Measurements from ENCODE around the gene EPHX1.

EPHX1 gene

GRCh38 chr1:225809842-225810578 is at the start of gene EPHX1:
Gene EPHX1 (plus strand): TSS chr1:225810124. CDS start chr1:225828730, 18,606 bp downstream.
- DNase-seq = peak; percentile 84

GRCh38 chr1:225760531-225760930 is 49.4 kb upstream of the EPHX1 start:
- no peak for DNase-seq

- DNase-seq = peak; percentile 56
Observed at GRCh38 chr1:225761395-225761794, 48.5 kb upstream of the EPHX1 start.

GRCh38 chr1:225762002-225762441 is 47.9 kb upstream of the EPHX1 start:
- peak; percentile 30 for DNase-seq

GRCh38 chr1:225762444-225762843 is 47.5 kb upstream of the EPHX1 start:
- DNase-seq = peak; percentile 71

GRCh38 chr1:225763716-225764548 is 46.0 kb upstream of the EPHX1 start:
- peak; percentile 55 for DNase-seq

- DNase-seq = no peak
Observed at GRCh38 chr1:225765982-225766674, 43.8 kb upstream of the EPHX1 start.

GRCh38 chr1:225766967-225767633 is 42.8 kb upstream of the EPHX1 start:
- DNase-seq = peak; percentile 94

- peak; percentile 60 for DNase-seq
Observed at GRCh38 chr1:225767634-225768540, 42.0 kb upstream of the EPHX1 start.

GRCh38 chr1:225768662-225769426 is 41.1 kb upstream of the EPHX1 start:
- no peak for DNase-seq

GRCh38 chr1:225769687-225770086 is 40.2 kb upstream of the EPHX1 start:
- DNase-seq = peak; percentile 32

- DNase-seq = no peak
Observed at GRCh38 chr1:225770561-225771248, 39.2 kb upstream of the EPHX1 start.

- no peak for DNase-seq
Observed at GRCh38 chr1:225771661-225772322, 38.1 kb upstream of the EPHX1 start.

GRCh38 chr1:225772323-225772768 is 37.6 kb upstream of the EPHX1 start:
- DNase-seq = peak; percentile 83

GRCh38 chr1:225772848-225773247 is 37.1 kb upstream of the EPHX1 start:
- no peak for DNase-seq

GRCh38 chr1:225774281-225775147 is 35.4 kb upstream of the EPHX1 start:
- peak; percentile 27 for DNase-seq

- no peak for DNase-seq
Observed at GRCh38 chr1:225776294-225776693, 33.6 kb upstream of the EPHX1 start.

GRCh38 chr1:225777058-225777582 is 32.8 kb upstream of the EPHX1 start:
- no peak for DNase-seq
